Astrocyte (in vitro differentiated cells and primary cell): ENCODE measurements around the gene CIC.

ENCODE experiments used
- EZH2 ChIP-seq: IDR thresholded peaks from 2 replicates; pipeline ENCODE4 v1.6.1; 2012; ENCODE audit warnings: mild to moderate bottlenecking, low read length, inconsistent platforms; ENCODE audit not compliant: insufficient read depth
- TF ChIP-seq, protein P1 (sequence below): IDR thresholded peaks from 2 replicates; pipeline ENCODE4 v1.5.1; 2011; ENCODE audit warnings: low read depth, mild to moderate bottlenecking, inconsistent platforms, low read length, moderate library complexity; ENCODE audit not compliant: insufficient read depth

- TF ChIP-seq, protein P1, sequence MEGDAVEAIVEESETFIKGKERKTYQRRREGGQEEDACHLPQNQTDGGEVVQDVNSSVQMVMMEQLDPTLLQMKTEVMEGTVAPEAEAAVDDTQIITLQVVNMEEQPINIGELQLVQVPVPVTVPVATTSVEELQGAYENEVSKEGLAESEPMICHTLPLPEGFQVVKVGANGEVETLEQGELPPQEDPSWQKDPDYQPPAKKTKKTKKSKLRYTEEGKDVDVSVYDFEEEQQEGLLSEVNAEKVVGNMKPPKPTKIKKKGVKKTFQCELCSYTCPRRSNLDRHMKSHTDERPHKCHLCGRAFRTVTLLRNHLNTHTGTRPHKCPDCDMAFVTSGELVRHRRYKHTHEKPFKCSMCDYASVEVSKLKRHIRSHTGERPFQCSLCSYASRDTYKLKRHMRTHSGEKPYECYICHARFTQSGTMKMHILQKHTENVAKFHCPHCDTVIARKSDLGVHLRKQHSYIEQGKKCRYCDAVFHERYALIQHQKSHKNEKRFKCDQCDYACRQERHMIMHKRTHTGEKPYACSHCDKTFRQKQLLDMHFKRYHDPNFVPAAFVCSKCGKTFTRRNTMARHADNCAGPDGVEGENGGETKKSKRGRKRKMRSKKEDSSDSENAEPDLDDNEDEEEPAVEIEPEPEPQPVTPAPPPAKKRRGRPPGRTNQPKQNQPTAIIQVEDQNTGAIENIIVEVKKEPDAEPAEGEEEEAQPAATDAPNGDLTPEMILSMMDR: no peak
- peak; percentile 100 for TF ChIP-seq EZH2
Observed at GRCh38 chr19:42323852-42324654, 55.0 kb downstream of the CIC start.
